Right lobe of liver (tissue), 6 donors: ENCODE data around the gene TAF1. TPM values are rescaled to one million over a fixed set of nuclear protein-coding genes. Genes with fewer than 3 reads are reported as not detected.
A peak's percentile ranks its signal among the peaks of the same experiment; 100 is the strongest.
"Not testable (repeated sequence)": the region's sequence is repeated elsewhere in the genome, so short reads cannot be mapped to it uniquely, and the experiment has no call there.

Source experiments
- ATAC-seq, 4 donors: fragments of 200-7000 bp; cut with Tn5 transposase; one replicate each; pipeline ENCODE4 v1.9.1; 2020; ENCODE audit warnings: mild to moderate bottlenecking in 4 of 4, moderate library complexity in 4 of 4
- DNase-seq, 3 donors: peaks; one replicate each; pipeline ENCODE4 v3.0.0-alpha.2; 2020
- H3K27ac ChIP-seq, 3 donors: fragments of 200-600 bp; one replicate each; pipeline ENCODE4 v1.8.0; 2022
- H3K27me3 ChIP-seq, 2 donors: fragments of 200-600 bp; one replicate each; pipeline ENCODE4 v1.8.0; 2022
- H3K36me3 ChIP-seq, 4 donors: fragments of 200-600 bp; sonication (generic) in 1 of 4; one replicate each; pipeline versions ENCODE4 v1.5.1 to v1.8.0; 2017 to 2022; ENCODE audit warnings: control low read depth in 1 of 4
- H3K4me1 ChIP-seq, 4 donors: fragments of 200-600 bp; sonication (generic) in 1 of 4; one replicate each; pipeline versions ENCODE4 v1.5.1 to v1.8.0; 2017 to 2022; ENCODE audit warnings: control low read depth in 1 of 4
- H3K4me3 ChIP-seq, 3 donors: fragments of 200-600 bp; one replicate each; pipeline ENCODE4 v1.8.0; 2022
- H3K9me3 ChIP-seq, 4 donors: fragments of 200-600 bp; sonication (generic) in 1 of 4; one replicate each; pipeline versions ENCODE4 v1.5.1 to v1.8.0; 2017 to 2022; ENCODE audit warnings: control low read depth in 1 of 4
- CTCF ChIP-seq, 4 donors: fragments of 200-600 bp in 3 of 4; fragments of 450-650 bp in 1 of 4; IDR thresholded peaks; one replicate each; pipeline versions ENCODE4 v1.5.1 to v1.8.0; 2016 to 2022; ENCODE audit warnings: antibody characterized with exemption in 4 of 4, mild to moderate bottlenecking in 2 of 4
- POLR2A ChIP-seq: fragments of 450-650 bp; IDR thresholded peaks from one replicate; pipeline ENCODE4 v1.6.1; 2017; ENCODE audit warnings: antibody characterized with exemption, mild to moderate bottlenecking
- WGBS: methylation state at CpG from one replicate; pipeline ENCODE4 v1.1.6; 2018; ENCODE audit warnings: low coverage, low lambda C conversion rate; ENCODE audit not compliant: insufficient coverage; ENCODE audit errors: missing lambda C conversion rate; 5-methylcytosine and 5-hydroxymethylcytosine counted together
- intact Hi-C, 2 donors: fragments of 100-400 bp; cut with DNase I; formaldehyde crosslinking; loops; one replicate each; pipeline versions ENCODE4 v1.11.2 to v1.14.1; 2022
- long read RNA-seq: library from polyadenylated mRNA; unstranded; transcript quantifications from one replicate; pipeline ENCODE4 v2.0.0, GENCODE V29; 2019
- total RNA-seq, 6 experiments: library from RNA; depleted of rRNA in 2 of 6; stranded (reverse); fragments of >200 nt in 2 of 6; fragmentation: NEBNext Ultra II Directional in 3 of 6; extraction: Animal tissue kit (Norgen Biotek cat#: 25700) in 3 of 6; gene quantifications; one replicate each; pipeline versions ENCODE4 v1.1.0 to v1.2.4, GENCODE V29; 2016 to 2023
- donor health status: DM: no; HTN: yes; CAD: no.
- donor health status: DM: no; HTN: no; CAD: no.
- donor health status: DM: no; HTN: no; CAD: no.
- donor health status: DM: no; HTN: yes; CAD: no.
- donor health status: DM: no; HTN: yes; CAD: no.

The TAF1 gene
- total RNA-seq: 10 to 100 TPM in 5 of 6 experiments, 1 to 10 TPM in 1; 8.8 to 14.0 (median 12.3) TPM
- long read RNA-seq: 0 reads

- intact Hi-C loops: no loop called here
- H3K27me3 ChIP-seq: no peaks in the 10 kb centered on the region
- H3K4me3 ChIP-seq: peak within 1 kb of the TSS; percentile 58 to 71 (median 59)
- H3K9me3 ChIP-seq: no peaks in the 10 kb centered on the region
- WGBS: 33% methylated on average over 45 of the region's 51 CpGs
- H3K4me1 ChIP-seq: peaks cover 0 to 10% (median 0%) of the 10 kb centered on the region in 4 donors
- H3K27ac ChIP-seq: peak within 1 kb of the TSS; percentile 53 to 87 (median 55)
- peak; percentile 94 to 95 (median 94) for DNase-seq
- peak; percentile 89 to 96 (median 94) for ATAC-seq
- H3K36me3 ChIP-seq: no peaks in the 10 kb centered on the region
- TF ChIP-seq CTCF (IDR thresholded peaks at IDR 0.05): no peak
- peak; percentile 87 for TF ChIP-seq POLR2A
Observed at GRCh38 chrX:71365875-71366673, at the start of gene TAF1. TAF1 (plus strand) TSS chrX:71366357; CDS start chrX:71366375, 18 bp downstream.

- H3K36me3 ChIP-seq, intact Hi-C loops, DNase-seq, H3K27ac ChIP-seq, ATAC-seq, H3K27me3 ChIP-seq, H3K9me3 ChIP-seq, H3K4me3 ChIP-seq, H3K4me1 ChIP-seq: not testable (repeated sequence)
- WGBS: no CpG with 5 or more reads among the region's 1 CpG
Observed at GRCh38 chrX:71316959-71317358, 49.2 kb upstream of the TAF1 start.

GRCh38 chrX:71320126-71320525, 46.0 kb upstream of the TAF1 start:
- WGBS: 56% methylated on average over 1 of the region's 1 CpG
- ATAC-seq: no peak
- no peaks in the 10 kb centered on the region for H3K36me3 ChIP-seq

GRCh38 chrX:71321731-71322130, 44.4 kb upstream of the TAF1 start:
- intact Hi-C loops: no loop called here
- Histone ChIP-seq H3K4me1 (no peaks in the 10 kb centered on the region), H3K36me3 (no peaks in the 10 kb centered on the region), H3K4me3 (no peak overlapping the region), H3K27me3 (no peaks in the 10 kb centered on the region), H3K27ac (no peak overlapping the region), H3K9me3 (peaks cover 0 to 10% (median 2%) of the 10 kb centered on the region in 4 donors)
- ATAC-seq: no peak
- TF ChIP-seq POLR2A (no peak), CTCF (IDR thresholded peaks at IDR 0.05) (no peak)
- 73% methylated on average over 1 of the region's 1 CpG for WGBS
- DNase-seq: no peak

More at GRCh38 chrX:71320126-71320525, 46.0 kb upstream of the TAF1 start:
- Histone ChIP-seq H3K4me1 (no peaks in the 10 kb centered on the region), H3K9me3 (no peaks in the 10 kb centered on the region), H3K27ac (no peak overlapping the region), H3K4me3 (no peak overlapping the region), H3K27me3 (no peaks in the 10 kb centered on the region)
- no peak for DNase-seq
- intact Hi-C loops: no loop called here
- TF ChIP-seq CTCF (IDR thresholded peaks at IDR 0.05): no peak
- TF ChIP-seq POLR2A: no peak

GRCh38 chrX:71324452-71324851, 41.7 kb upstream of the TAF1 start:
- H3K27ac ChIP-seq, H3K4me3 ChIP-seq, ATAC-seq, H3K4me1 ChIP-seq, H3K36me3 ChIP-seq, DNase-seq, H3K27me3 ChIP-seq, intact Hi-C loops: not testable (repeated sequence)
- 89% methylated on average over 9 of the region's 11 CpGs for WGBS
- peaks cover 0 to 10% (median 2%) of the 10 kb centered on the region in 4 donors for H3K9me3 ChIP-seq
